Retinal pigment epithelial cell (primary cell): ENCODE results near the gene AMZ1.

ENCODE experiments used
- DNase-seq: peaks from one replicate; pipeline ENCODE4 v3.0.0-alpha.2; 2010; ENCODE audit warnings: low read depth
- H3K4me3 ChIP-seq: 2 replicates; pipeline ENCODE4 v1.5.1; 2011; ENCODE audit warnings: mild to moderate bottlenecking, low read length, control low read depth, moderate library complexity
- CTCF ChIP-seq: conservative IDR thresholded peaks from 2 replicates; pipeline ENCODE4 v1.5.1; 2011; ENCODE audit warnings: low read depth, low read length, control low read depth, inconsistent platforms

The AMZ1 gene

GRCh38 chr7:2663121-2663886 lies 24.7 kb upstream of the AMZ1 start:
- no peak for TF ChIP-seq CTCF
- DNase-seq, result no peak
- no peak overlapping the region for H3K4me3 ChIP-seq

- no peak for DNase-seq
- no peak for TF ChIP-seq CTCF
- no peak overlapping the region for H3K4me3 ChIP-seq
These were observed 24.0 kb upstream of the AMZ1 start for GRCh38 chr7:2663960-2664359.

GRCh38 chr7:2665359-2665791 lies 22.6 kb upstream of the AMZ1 start:
- TF ChIP-seq CTCF, result no peak
- no peak for DNase-seq
- H3K4me3 ChIP-seq, result no peak overlapping the region

GRCh38 chr7:2666155-2666554 lies 21.8 kb upstream of the AMZ1 start:
- no peak for TF ChIP-seq CTCF
- no peak for DNase-seq
- H3K4me3 ChIP-seq, result no peak overlapping the region

- DNase-seq, result no peak
- no peak for TF ChIP-seq CTCF
These were observed 21.3 kb upstream of the AMZ1 start for GRCh38 chr7:2666588-2667250.

GRCh38 chr7:2667843-2668242 lies 20.2 kb upstream of the AMZ1 start:
- TF ChIP-seq CTCF, result no peak
- DNase-seq, result no peak
- H3K4me3 ChIP-seq, result no peak overlapping the region

More at GRCh38 chr7:2666588-2667250, 21.3 kb upstream of the AMZ1 start:
- H3K4me3 ChIP-seq, result no peak overlapping the region

- DNase-seq, result peak; percentile 72
- TF ChIP-seq CTCF, result no peak
- H3K4me3 ChIP-seq, result no peak overlapping the region
These were observed 19.6 kb upstream of the AMZ1 start for GRCh38 chr7:2668401-2668800.
